Measurements from ENCODE around the gene RFPL2.
"Not testable (repeated sequence)": the region's sequence is repeated elsewhere in the genome, so short reads cannot be mapped to it uniquely, and the experiment has no call there.

Gene RFPL2

DNA sequence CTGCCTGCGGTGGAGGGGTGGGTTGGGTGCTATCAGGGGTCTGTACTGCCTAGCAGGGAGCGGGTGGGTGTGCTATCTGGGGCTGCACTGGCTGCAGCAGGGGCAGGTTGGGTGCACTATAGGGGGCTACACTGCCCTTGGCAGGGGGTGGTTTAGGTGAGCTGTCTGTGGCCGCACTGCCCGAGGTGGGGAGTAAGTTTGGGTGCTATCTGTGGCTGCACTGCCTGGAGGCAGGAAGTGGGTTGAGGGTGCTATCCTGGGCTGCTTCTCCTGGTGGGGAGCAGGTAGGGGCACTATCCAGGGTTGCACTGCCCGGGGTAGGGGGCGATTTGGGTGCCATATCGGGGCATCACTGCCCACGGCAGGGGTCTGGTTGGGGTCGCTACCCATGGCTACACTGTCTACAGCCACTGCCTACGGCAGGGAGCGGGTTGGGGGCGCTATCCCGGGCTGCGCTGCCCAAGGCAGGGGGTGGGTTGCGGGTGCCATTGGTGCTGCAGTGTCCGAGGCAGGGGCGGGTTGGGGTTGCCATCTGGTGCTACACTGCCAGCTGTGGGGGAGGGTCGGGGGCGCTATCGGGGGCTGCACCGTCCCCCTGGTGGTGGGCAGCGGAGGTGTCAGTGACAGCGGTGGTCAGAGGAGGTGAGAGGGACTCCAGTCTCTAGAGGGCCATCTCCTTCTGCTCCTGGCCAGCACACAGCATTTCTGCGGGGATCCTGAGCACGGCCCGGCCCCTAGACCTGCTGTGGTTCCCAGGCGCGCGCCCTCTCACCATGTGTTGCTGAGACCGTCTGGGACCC, 1.3 kb upstream of the RFPL2 start:
- no peak for DNase-seq

DNA sequence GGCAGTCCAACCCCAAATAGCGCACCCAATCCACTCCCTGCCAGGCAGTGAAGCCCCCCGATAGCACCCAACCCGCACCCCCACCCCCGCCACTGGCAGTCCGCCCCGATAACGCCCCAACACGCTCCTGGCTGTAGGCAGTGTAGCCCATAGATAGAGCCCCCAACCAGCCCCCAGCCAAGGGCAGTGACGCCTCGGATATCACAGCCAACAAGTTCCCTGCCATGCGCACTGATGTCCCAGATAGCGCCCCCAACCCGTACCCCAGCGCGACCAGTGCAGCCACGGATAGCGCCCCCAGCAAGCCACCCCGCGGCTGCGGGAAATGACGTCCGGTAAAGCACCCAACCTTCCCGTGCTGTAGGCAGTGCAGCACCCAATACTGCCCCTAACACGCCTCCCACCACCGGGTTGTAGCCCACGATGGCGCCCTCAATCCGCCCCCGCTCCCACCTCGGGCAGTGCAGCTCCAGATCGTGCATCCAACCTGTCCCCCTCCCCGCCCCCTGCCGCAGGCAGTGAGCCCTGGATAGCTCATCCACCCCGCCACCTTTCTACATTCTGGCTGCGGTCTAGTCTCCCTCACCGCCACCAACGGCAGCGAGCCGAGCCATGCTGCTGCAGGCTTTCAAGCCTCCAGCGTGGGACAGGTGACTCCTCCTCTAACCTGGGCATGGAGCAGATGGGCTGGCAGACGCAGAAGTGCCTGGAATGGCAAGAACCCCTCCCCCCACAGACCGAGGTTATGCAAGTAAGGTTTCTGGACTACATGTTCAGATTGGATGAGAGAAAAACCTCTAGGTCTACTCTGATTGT, 625 bp downstream of the RFPL2 start:
- peak; percentile 22 for DNase-seq

DNA sequence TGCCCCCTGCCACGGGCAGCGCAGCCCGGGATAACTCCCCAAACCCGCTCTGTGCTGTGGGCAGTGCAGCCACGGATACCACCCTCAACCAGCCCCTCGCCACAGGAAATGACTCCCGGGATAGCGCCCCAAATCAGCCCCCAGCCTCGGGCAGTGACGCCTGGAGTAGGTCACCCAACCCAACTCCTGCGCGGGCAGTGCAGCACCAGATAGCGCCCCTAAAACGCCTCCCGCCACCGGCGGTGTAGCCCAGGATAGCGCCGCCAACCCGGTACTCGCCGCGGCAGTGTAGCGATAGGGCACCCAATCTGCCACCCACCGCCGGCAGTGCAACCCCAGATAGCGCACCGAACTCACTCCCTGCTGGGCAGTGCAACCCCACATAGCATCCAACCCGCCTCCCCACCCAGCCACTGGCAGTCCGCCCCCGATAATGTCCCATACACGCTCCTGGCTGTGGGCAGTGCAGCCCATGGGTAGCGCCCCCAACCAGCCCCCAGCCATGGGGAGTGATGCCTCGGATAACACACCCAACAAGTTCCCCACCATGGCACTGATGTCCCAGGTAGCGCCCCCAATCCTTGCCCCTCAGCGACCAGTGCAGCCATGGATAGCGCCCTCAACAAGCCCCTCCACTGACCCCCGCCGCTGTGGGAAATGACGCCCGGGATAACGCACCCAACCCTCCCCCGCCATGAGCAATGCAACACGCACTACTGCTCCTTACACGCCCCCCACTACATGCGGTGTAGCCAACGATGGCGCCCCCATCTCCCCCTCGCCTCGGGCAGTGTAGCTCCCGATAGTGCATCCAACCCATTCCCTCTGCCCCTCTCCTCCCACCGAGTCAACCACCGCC, 1.5 kb downstream of the RFPL2 start:
- DNase-seq, result no peak

DNA sequence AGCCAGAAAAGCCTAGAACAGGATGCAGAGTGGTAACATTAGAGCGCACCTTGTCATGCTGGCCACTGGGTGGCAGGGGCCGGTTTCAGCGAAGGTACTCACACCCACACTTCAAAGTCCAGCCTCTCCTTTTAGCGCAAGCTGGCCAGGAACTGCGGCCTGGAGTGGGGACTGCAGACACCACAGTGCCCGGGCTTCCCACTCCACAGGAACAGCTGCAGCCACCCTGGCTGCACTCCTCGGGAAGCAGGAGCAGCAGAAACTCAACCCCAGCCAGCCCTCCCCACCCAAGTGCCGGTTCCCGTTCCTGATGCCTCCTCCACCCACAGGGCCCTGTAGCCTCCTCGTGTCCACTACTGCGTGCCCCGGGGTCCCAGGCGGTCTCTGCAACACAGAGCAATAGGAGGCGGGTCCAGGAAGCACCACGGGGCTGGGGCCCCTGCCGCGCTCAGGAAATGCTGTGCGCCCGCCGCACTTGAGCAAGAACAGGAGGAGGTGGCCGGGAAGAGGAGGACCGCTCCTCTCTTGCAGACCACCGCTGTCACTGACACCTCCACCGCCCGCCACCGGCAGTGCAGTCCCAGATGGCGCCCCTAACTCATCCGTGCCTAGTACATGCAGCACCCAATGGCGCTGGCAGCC, 2.2 kb downstream of the RFPL2 start:
- DNase-seq, result peak; percentile 41

DNA sequence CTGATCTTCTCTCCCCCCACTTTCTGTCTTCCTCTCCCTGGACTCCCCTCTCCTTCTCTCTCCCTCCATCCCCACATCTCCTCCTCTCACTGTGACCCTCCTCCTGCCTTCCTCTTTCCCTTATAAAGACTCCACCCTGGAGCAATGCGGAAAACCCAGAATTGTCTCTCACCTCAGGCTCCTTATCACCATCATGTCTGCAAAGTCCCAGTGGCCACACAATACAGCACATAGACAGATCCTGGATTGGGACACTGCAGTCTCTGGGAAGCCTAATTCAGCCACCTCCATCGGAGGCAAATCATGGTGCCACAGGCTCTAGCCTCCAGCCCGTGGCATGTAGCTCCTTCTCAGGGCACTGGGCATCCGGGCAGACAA, 2.7 kb downstream of the RFPL2 start:
- DNase-seq, result no peak

DNA sequence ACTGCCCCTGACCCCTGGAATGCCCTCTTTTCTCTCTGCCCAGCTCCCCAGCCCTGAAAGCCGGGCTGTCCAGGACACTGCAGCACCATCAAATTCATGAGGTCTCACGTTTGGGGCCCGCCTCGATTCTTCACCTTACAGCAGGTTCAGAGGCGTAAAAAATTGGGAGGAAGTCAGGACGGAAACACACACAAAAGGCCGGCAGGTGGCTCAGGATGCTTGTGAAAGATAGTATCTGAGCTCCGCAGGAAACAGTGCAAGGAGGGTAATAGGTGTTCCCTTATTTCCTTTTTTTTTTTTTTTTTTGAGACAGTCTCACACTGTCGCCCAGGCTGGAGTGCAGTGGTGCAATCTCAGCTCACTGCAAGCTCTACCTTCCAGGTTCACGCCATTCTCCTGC, 4.1 kb downstream of the RFPL2 start:
- DNase-seq, result peak; percentile 49

DNA sequence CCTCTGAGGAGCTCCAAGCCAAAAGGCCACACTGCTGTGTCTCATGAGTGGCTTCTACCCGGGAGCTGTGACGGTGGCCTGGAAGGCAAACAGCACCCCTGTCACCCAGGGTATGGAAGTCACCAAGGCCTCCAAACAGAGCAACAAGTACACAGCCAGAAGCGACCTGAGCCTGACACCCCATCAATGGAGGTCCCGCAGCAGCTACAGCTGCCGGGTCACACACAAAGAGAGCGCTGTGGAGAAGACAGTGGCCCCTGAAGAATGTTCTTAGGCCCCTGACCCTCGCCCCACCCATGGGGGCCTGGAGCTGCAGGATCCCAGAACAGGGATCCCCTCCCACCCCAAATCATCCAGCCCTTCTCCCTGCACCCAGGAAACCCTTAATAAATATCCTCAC, 4.9 kb downstream of the RFPL2 start:
- DNase-seq, result no peak

DNA sequence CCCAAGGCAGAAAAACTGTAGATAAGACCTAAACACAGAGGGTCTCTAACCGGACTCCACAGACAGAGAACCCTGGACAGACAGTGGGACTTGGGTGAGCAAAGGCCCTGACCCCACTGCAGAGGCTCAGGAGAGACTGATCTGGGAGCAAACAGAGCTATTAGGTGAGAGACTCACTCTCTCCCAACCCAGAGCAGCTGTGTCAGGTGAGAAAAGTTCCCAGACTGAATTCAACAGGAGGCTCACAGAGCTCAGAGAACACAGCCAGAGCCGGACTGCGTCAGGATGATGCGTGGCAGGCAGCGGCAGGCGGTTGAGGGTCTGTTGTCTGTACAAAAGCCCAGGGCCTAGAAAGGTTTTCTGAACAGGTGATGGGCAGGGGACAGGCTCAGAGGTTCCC, 5.5 kb downstream of the RFPL2 start:
- no peak for DNase-seq

DNA sequence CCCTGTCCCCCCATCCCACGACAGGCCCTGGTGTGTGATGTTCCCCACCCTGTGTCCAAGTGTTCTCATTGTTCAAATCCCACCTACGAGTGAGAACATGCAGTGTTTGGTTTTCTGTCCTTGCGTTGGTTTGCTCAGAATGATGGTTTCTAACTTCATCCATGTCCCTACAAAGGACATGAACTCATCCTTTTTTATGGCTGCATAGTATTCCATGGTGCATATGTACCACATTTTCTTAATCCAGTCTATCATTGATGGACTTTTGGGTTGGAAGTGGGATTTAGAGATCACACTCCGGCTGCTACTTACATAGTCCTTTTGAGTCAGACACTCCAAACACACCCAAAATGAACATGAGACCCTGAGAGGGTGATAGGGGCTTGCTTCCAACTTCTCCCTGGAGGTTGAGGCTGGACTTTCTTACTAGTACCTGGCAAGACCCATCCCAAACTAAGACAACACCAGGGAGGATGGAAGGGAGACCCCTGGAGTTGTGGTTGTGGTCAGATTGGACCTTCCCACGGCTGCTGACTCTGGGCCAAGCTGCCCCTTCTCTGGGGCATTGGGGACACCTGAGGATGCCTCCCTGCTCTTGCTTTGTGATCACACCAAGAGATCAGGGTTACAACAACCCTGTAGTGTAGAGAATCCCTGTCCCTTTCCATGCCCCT, 7.2 kb downstream of the RFPL2 start:
- not testable (repeated sequence) for DNase-seq

DNA sequence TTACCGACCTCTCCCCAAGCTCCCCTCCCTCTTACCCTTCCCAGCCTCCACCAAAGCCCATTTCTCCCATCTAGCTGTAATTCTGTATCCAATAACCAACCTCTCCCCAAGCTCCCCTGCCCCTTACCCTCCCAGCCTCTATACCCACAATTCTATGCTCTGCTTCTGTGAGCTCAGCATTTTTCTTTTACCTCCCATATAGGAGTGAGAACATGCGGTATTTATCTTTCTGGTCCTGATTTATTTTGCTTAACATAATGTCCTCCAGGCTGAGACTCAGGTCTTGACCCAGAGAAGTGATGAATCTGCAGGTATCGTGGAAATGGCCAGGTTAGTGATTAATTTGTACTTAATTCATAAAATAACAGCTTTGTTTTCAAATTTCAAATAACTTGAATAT, 9.0 kb downstream of the RFPL2 start:
- not testable (repeated sequence) for DNase-seq

DNA sequence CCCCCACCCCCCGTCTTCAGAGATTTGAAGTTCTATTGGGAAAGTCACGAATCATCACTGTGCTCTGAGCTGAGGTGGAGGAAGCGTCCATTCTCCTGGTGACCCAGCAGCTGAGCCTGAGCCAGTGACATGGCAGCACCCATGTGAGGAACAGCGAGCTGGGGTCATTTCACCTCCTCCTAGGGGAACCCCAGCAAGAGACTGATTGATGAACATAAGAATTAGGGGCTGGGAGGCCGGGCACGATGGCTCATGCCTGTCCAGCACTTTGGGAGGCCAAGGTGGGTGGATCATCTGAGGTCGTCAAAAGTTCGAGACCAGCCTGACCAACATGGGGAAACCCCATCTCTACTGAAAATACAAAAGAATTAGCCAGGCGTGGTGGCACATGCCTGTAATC, 11.5 kb downstream of the RFPL2 start:
- not testable (repeated sequence) for DNase-seq

DNA sequence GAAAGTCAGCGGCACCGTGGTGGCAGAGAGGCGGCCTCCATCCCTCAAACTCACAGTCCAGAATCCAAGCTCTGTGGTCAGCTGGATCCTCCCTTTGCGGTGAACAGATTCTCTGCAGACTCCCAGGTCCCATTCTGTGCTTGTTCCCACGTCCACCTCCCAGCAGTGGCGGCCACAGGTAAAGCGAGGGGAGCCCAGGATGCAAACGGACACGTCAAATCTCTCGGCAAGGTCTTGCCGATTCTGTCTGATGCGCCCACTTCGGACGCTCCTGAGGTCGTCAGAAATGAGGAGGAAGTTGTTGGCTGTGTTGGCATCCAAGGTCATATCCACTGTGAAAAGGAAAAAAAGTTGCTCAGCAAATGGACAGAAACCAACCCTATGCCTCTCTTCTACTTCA, 13.9 kb downstream of the RFPL2 start:
- not testable (repeated sequence) for DNase-seq

DNA sequence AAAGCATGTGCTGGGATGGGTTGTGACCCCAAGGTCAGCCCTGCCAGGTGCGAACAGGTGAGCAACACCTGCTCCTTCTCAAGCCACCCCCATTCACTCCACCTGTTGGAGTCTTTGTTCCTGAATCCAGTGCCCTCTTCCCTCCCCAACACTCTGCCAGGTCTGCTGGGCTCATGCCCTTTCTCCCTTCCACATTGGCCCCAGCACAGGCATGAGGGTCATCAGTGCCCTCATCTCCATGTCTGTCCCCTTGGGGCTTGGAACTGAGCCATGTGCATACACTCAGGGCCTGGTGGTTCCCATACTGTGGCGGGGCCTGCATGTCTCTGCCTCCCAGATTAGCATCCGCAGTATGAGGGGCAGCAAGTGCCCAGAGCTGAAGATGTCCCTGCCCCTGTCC, 19.1 kb downstream of the RFPL2 start:
- DNase-seq, result no peak

DNA sequence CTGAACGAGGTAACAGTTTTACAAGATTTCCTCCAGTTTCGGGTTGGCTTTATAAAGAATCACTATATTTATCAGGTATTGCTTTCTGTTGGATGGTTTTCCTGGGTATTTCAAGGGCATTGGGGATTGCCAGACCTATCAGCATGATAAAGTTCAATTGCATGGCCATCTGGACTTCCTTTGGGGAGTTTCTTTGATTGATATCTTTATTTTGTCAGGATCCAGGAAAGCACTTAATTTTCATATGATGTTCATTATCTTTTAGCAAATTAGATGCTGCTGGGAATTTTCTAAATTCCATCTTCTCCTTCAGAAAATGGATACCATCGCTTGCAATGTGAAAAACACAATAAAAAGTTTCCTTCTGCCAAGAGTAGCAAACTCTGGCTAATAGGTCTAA, 21.2 kb downstream of the RFPL2 start:
- no peak for DNase-seq

DNA sequence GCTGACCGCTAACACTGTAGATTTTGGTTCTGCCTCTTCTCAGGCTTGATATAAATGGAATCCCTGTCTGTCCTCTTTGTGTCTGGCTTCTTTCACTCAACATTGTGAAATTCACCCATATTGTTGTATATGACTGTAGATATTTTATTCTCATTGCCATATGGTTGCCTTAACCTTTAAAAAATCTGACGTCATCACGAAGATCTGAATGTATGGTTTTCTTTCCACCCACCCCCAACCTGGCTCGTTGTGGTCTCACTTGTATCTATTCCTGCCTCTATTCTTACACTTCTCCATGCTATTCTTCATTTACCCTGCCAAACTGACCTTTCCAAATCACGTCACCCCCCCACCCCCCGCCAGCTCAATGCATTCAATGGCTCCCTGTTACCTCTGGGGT, 23.8 kb downstream of the RFPL2 start:
- no peak for DNase-seq

DNA sequence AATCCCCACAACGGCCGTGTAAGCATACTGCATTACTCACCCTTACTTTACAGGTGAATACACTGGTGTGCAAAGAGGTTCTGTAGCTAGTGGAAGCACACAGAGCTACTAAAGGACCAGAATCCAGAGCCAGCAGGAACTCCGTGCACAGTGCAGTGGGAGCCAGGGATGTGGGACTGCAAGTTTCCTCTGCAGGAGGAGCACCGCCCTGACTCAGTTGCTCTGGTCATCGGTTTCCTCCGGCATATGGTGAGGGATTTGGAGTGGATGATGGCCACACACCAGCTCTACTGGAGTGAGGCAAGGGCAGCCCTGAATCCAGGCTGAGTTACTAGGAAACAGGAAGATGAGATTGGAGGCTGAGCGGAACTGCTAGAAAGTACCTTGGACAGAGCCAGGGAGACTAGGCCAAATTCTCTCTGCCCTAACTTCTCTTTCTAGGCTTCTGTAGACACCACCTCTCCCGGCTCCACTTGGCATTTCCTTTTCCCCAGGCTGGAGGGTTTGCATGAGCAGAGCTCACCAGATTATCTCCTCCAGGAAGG, 27.6 kb downstream of the RFPL2 start:
- DNase-seq, result no peak

DNA sequence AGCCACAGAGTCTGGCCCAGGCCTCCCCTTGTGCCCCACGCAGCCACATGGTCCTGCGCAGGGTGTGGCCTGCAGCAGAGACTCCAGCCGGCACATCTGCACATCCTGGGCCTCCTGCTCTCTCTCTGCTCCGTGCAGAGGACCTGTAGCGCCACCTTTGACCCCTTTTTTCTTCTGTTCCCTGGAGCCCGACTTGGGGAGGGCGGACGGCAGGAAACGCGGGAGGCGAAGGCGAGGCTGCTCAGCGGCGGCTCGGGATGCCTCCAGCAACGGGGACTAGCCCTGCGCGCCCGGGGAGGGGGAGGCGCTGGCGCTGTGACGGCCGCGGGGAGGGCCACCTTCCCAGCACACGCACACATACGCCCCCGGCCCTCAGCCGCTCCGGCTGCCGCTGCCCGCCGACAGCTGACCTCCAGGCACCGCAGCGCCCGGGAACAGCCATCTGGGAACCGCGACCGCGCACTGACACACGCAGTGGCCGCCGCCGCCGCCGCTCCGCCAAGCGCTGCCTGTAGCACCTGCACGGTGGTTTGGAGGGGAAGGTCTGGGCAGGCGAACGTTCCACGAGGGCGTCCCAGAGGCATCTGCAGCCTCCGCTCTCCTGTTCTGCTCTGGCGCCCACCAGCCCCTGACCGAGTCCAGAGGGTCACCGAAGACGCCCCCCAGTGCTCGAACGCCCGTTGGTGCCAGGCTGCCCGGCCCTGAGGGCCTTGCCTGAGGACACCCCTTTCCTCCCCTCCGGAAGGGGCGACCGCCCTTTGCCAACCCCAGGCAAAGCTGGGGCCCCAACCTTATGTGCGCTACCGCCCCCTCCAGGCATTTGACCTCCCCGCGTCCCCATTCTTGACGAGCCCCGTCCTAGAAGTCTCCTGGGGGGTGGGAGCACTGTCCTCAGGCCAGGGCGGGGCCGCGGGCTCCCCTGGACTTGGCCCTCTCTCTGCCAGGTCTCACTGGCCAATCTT, 28.9 kb downstream of the RFPL2 start:
- no peak for DNase-seq

DNA sequence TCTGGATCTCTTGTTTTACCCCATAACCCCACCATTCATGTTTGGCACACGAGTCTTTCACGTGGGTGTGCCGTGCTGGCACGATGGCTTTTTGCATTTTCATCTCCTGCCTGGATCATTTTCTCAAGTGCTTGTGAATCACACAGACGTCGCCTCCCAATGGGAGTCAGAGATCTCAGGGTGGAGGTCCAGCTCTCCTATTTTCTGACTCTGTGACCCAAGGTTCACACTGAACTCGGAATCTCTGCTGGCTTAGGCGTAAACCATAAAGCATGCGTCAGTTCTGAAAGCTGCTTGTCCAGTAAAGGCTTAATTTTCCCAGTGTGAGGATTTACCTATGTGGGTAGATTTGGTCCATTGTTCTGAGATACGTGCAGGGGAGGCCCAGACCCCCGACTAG, 29.8 kb downstream of the RFPL2 start:
- no peak for DNase-seq

DNA sequence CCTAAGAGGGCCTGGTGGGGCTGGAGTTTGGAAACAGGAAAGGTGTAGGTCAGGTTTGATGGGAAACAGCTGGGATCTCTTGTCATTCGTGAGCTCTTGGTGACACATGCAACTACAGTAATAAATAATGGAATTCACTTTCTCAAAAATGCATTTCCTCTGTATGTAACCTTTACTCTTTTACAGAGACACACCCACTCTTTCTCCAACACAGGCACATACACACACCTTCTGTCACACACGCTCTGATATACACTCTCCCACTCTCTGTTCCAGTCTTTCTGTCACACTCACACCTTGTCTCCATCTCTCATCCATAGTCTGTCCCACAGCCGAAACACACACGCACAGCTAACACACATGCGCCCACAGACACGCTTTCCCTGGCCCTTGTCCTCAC, 39.2 kb downstream of the RFPL2 start:
- DNase-seq, result no peak

DNA sequence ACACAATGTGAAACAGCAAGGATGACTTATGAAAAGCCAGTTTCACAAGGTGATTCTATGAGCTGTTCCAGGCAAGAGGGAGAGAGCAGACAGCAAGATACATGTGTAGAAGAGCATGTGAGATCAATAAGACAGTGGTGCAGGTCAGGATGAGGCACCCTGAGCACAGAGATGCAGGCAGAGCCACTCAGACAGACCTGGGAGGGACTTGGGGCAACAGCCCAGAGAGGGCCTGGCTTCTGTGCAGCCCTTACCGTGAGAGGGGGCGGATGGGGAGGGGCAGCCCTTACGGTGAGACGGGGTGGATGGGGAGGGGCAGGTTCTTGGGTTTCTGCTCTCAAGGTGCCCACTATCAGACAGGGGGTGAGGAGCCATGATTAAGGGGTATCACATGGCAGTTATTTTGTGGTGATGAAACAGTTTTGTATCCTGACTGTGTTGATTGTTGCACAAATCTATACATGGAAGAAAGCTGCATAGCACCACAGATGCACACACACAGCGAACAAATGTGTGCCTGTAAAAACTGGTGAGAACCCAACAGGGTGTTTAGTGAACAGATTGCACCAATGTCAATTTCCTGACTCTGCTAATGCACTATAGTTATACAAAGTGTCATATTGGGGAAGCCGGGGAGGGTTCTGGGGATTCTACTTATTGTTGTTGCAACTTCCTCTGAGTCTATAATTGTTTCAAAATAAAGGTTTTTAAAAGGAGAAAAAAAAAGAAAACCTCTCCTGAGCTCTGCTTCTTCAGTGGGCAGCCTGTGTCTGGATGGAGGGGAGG, 40.6 kb downstream of the RFPL2 start:
- no peak for DNase-seq
